NCI-H146 treated with DMSO at 0.1 percent for 48 hours (cell line): ENCODE data around the gene ASF1B.

Experiments
- DNase-seq: peaks from one replicate; lab custom pipeline; 2025; ENCODE audit not compliant: unreplicated experiment; lab: John Stamatoyannopoulos, UW

The ASF1B gene

DNA sequence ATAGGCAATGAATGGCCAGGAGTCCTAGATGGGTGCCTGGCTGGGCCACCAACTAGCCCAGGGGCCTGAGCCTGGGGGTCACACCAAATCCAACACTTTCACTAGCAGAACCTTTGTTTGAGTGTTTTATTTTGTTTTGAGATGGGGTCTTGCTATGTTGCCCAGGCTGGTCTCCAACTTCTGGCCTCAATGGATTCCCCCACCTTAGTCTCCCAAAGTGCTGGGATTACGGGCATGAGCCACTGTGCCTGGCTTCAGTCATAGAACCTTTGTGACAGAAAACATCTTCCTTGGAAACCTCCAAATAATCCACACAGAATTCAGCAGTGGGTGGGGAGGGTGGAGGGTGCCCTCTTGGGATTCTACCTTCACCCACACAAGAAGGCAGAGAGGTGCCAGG lies 24.9 kb downstream of the ASF1B start:
- DNase-seq = no peak

DNA sequence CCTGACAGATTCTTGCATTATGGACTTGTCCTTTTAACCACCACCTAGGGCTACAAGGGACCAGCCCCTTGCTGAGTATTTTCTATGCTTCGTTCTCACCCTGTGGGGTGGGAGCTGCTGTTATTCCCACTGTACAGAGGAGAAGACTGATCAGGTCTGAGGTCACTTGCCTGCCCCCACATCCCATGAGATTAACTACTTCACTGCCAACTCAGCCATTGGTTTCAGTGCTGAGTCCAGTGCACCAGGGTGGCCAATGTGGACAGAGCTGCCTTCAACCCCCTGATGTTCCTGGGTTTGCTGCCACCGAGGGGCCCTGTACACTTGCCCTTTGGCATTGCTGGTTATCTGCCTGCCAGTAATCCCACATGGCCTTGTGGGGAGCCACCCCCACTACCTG lies 25.7 kb downstream of the ASF1B start:
- no peak for DNase-seq

DNA sequence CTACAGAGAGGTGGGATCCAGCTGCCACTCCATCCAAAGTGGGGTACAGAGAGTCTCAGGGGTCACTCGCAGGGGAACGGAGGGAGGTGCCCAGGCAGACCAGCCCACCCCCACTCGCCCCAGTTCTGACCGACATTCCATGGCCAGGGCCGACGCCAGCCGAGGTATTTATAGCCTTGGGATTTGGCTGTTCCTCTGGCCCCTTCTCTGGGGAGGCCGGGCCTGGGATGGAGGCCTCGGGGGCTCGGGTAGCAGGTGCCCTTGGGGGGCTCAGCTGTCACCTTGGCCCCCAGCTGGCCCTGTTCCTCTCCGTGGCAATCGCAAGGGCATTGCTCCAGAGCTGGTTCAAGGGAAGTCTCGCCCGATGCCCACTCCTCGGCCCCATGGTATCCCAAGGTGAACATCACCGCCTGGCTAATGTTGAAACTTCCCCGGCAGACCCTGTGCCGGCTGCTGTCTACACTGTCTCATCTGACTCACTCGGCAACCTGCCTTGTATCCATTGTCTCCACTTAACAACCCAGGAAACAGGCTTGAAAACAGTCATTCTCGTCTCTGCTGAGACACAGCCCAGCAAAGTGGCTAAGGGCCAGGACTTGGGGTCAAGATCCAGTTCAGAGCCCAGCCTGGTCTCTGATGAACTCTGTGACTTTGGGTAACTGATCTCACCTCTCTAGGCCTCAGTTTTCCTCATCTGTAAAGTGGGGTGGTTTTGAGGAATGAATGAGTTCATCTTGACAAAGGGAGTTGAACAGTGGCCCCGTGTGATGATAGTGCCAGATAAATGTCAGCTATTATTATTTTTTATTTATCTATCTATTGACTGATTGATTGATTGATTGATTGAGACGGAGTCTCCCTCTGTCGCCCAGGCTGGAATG lies 28.6 kb downstream of the ASF1B start:
- DNase-seq = no peak

DNA sequence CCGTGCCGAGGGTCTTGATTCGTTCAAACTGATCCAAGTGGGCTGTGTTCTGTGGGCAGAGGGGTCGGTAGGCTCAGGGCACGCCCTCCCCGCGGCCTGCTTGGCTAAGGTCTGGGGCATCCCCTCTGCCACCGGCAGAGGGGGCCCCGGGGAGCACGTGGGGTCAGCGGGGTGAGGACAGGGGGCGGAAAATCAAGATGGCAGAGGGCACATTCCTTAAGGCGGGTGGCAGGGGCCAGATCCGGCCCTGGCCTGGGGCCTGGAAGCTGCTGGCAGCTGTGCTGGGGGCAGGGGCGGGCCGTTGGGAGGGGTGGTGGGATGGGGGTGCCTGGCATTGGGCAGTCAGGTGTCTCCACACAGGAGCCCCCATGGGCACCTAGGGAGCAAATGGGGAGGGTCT lies 29.5 kb downstream of the ASF1B start:
- no peak for DNase-seq

DNA sequence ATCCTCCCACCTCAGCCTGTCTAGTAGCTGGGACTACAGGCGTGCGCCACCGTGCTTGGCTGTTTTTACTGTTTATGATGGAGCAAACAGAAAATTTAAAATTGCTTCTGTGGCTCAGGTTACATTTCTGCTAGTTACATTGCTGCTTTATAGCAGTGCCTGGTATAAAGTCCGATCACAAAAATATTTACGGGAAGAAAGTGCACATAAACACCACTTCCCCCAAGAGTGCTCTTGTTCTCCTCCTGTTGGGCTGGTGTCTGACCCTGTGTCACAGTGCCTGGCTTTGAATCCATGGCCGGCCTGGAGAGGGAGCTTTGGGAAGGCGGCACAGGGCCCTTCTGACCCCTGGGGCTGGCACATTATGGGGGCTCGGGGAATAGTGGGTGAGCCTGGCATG lies 30.7 kb downstream of the ASF1B start:
- DNase-seq = no peak

DNA sequence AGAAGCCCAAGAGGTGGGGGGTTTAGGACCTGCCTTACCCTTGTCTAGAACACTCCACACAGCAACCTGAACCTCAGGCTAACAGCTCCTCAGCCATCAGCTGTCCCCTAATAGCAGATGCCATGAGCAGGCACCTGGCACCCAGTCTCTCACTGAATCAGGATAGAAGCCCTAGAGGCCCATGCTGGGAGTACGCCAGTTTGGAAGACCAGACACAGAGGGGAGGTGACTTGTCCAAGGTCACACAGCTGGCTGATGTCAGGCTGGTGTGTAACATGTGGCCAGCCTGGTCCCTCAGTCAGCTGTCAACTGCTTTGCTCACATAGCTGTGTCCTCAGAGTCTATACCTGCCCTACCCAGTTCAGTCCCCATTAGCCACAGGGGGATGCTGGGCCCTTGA lies 33.1 kb downstream of the ASF1B start:
- DNase-seq = no peak

DNA sequence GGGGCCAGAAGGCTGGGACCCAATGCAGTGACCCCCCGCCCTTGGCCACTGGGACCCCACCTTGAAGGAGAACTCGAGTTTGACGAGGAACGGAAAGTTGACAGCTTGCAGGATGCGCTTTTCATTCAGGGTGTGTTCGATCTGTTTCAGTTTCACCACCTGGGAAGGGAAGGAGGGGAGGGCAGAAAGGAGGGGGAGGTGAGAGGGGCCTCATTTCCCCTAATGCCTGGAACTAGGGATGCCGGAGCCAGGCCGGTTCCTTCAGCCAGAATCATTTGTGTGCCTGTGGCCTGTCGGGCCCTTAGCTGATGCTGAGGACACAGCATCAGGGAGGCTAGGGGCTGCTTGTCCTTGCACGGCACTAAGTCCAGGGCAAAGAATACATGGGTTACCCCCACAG lies 33.6 kb downstream of the ASF1B start:
- DNase-seq = no peak

DNA sequence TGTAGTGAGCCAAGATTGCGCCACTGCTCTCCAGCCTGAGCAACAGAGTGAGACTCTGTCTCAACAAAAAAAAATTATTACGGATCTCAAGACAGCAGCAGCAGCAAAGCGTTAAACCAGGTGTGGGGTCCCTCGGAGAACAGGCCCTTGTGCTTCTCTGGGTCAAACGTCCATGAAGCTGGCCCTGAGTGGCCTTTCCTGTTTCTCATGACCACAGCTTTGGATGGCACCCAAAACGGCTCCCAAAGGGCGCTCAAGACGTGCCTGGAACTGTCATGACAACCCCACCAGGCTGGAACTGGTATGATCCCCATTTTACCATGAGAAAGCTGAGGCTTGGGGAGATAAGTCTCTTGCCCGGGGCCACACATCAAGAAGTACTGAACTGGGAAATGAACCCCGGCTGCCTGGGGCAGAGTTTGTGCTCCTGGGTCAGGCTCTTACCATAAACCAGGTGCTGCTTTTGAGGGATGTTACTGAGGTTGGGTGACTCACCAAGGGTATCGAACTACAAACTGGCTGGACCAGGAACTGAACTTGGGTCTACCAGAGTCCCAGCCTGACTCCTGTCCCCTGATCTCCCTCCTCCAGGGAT lies 34.2 kb downstream of the ASF1B start:
- no peak for DNase-seq

DNA sequence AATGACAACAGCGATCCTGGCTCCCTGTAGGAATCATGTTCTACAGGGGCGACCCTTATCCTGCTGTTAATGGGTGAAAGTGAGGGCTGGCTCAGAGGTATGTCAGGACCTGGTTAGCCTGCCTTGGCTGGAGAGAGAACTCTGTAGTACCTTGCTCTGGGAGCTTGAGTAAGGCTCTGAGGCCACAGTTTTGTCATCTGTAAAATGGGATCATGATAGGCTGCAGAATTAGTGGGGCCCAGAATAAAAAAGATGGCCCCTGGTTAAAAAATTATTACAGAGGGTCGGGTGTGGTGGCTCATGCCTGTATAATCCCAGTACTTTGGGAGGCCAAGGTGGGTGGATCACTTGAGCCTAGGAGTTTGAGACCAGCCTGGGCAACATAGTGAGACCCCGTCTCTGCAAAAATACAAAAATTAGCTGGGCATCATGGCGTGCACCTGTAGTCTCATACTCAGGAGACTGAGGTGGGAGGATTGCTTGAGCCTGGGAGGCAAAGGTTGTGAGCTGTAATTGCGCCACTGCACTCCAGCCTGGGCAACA lies 35.3 kb downstream of the ASF1B start:
- no peak for DNase-seq

DNA sequence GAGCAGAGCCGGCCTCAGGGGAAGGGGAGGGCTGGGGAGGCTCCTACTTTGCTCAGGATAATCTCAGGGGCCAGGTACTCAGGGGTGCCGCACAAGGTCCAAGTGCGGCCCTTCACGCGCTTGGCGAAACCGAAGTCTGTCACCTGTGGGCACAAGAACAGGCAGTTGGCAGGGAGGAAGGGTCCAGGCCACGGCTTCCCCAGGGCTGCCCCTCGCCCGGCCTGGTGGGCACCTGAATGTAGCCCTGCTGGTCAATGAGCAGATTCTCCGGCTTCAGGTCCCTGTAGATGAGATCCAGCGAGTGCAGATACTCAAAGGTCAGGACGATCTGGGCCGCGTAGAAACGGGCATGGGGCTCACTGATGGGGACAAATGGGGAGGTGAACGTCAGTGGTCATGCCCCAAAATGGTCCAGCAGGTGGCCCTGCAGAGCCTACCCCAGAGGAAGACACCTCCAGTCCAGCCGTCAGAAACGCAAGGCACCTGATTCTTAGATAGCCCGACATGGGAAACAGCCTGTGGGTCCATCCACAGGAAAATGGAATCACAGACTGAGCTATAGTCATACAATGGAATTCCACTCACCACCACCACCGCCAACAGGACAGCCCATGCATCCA lies 38.7 kb downstream of the ASF1B start:
- no peak for DNase-seq

DNA sequence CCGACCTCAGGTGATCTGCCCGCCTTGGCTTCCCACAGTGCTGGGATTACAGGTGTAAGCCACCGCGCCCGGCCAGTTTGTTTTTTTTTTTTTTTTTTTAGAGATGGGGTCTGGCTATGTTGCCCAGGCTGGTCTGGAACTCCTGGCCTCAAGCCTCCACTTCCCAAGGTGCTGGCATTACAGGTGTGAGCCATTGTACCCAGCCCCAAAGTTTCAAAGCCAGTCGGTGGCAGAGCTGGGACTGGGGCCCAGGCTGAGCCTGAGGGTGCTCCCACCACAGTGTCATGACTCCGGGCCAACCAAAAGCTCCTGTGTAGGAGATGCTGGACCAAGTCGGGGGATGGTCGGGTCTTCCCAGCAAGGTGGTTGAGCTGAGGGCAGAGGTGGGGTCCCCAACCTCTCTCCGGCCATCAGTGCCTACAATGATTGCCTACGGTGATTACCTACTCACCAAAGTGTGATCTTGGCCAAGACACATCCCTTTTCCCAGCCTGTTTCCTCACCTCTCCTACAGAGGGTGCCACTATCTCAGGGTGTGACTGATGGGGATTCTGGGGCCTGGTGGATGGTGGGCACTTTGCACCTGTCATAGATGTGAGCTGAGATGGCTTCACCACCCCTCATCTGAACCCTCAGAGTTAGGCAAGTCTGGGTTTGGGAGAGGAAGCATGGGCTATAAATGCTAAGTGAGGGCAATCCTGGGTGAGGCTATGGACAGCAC lies 40.0 kb downstream of the ASF1B start:
- DNase-seq = no peak

DNA sequence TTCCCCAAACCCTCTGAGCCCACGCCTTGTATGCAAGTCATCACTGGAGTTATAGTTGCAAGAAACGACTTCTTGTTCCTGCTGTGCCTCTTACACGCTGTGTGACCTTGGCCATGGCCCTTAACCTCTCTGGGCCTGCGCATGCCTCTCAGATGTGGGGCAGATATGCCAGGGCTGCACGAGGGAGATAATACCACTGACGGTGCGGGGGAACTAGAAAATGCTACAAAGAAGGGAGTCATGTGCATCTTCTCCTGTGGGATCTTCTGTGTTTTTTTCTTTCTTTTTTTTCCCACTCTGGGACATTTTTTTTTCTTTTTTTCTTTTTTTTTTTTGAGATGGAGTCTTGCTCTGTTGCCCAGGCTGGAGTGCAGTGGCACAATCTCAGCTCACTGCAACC lies 41.5 kb downstream of the ASF1B start:
- no peak for DNase-seq

DNA sequence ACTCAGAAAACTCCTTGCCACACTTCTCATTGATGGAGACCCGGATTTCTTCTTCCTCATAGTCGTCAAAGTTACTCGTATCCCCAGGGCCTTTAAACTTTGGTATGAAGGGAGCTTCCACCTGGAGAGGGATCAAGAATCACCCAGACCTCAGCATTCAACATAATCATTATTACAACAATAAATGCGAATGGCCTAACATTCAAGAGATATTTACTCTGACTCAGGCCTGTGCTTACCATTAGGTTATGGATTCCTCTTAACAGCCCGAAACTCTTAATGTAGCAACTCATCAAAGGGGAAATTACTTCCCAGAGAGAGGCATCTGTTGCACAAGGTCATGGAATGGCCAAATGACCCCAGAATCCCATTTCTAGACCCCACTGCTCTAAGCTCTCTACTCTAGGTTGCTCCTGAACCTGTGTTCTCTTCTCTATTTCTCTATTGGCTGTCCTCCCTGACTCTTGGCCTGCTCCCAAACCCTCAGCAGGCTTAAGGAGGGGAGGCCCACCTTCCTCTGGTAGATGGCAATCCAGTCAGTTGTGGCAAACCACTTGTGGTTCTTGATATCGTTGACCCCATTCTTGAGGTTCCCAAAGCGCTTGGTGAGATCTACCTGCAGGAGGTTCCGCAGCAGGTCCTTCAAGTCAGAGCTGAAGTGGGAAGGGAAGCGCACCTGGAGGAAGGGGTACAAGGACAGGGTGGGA lies 43.1 kb downstream of the ASF1B start:
- no peak for DNase-seq

DNA sequence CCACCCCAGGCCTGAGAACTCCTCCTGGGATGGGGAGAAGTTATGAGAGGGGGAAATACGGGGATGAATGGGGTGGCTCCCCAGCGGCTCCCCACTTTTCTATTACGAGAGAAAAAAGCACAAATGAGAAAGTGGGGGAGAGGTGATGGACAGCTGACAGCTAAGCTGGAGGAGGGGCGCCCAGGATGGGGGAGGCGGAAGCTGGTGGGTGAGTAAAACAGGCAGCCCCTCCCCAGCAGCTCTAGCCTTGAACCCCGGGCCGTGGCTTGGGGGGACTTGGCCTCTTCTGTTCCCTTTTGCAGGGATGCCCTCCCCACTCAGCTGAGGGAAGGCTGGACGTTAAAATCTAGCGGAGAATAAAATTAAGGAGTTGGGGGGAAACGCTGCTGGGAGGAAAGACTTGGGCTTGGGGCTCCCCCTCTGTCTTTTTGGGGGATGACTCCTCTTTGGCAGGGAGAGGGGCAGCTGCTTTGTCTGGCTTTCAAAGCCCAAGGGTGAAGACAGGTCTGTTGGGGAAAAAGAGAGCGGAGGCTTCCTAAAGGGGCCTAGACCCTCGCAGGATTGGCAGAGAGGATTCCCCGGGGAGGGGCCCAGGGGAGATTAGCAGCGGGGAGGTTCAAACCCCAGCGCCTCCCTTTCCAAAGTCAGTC lies 44.5 kb downstream of the ASF1B start:
- no peak for DNase-seq

DNA sequence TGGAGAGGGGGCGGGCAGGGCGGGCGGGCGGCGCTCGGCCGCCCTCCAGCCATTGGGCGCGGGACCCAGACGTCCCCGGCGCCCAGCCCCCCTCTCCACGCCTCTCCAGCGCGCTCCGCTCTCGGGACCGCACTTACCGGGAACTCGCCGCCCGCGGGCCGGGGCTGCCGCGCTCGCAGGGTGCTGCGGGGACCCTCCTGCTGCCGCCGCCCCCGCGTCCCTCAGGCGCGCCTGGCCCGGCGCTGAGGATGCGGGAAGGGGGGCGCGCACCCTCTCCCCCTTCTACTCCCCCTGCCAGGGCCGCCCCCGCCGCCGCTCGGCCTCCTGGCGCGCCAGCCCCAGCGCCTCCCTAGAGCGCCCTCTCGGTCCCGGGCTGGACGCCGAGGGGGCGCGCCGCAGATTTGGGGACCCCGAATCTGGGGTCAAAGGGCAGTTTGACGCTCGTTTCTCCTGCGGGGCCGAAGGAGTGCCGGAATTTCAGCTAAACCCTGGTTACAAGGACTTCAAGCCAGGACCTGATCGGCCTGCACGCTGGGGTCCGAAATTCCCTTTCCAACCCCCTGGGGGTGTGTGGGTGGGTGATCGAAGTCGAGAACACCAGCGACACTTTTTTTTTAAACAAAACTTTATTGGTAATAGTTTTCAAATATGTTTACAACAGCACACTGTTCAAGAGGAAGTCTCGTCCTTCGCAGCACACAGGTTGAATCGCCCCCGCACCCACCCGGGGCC lies 45.1 kb downstream of the ASF1B start:
- DNase-seq = peak; percentile 73

DNA sequence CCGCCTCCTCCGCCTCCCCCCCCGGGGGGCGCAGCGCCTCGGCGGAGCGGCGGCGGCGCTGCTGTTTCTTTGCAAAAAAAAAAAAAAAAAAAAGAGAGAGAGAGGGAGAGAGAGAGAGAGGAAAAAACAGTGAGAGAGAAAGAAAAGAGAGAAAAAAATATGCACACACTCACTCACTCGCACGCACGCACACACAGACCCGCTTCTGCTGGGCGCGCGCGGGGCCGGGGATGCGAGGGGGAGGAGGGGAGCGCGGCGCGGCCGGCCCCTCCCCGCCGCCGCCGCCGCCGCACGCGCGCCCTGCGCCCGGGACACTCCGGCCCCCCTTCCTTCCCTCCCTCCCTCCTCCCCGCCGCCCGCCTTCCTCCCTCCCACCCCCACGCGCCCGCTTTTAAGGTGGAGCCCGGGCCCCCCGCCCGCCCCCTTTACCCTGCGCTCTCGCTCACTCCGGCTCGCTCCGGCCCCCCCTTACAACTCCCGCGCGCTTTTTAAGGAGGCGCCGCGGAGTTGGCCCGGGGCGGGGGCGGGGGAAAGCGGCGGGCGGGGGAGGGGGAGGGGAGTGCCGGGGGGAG lies 45.8 kb downstream of the ASF1B start, which contains the start of gene SAMD1:
Gene SAMD1 (minus strand): TSS at position 243 of the 572 bp plus-strand sequence.
- DNase-seq = peak; percentile 73

DNA sequence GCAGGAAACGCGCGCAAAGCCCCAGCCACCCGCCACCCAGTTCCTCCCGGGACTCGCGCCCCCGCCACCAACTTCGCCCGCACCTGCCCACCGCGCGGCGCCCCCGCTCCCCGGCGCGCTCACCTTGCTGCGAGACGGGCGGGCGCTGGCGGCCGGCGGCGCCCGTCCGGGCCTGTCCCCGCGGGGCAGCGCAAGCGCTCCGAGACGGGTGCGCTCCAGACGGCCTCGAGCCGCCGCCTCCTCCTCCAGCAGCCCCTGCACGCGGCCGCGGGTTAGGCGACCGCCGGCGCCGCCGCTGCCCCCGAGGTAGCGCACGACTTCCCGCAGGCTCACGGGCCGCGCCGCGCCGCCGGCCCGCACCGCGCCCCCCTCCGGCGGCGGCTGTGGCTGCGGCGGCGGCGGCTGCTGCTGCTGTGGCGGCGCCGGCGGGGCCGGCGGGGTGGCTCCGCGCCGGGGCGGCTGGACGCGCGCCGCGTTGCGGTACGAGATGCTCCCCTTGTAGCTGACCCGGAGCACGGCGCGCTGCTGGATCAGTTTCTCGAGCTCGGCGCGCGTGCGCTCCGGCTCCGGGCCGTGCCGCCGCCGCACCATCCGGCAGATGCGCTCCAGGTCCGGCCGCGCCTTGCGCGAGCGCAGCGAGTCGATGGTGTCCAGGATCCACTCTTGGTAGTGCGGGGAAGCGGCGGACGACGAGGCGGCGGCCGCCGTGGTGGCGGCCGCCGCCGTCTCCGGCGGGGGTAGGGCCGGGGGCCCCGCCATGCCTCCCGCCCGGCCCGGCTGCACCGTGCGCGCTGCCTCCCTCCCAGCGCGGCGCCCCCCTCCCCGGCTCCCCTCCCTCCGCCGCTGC lies 46.5 kb downstream of the ASF1B start:
- DNase-seq = no peak

DNA sequence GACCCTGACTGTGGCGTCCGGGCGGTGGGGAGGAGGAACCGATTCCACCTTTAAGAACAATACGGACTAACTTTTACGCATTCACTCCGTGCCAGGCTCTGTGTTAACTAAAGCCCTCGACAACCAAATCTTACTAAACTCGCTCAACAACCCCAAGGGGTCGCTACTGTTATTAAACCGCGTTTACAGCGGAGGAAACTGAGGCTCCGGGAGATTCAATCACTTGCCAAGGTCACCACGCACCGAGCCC lies 47.1 kb downstream of the ASF1B start:
- no peak for DNase-seq
